Nephron (organoid): ENCODE measurements around the gene BIK.

Experiments used
- H3K27ac Mint-ChIP-seq, 3 experiments: 2 replicates each; pipeline ENCODE4 v1.8.0; 2020; ENCODE audit warnings: mixed read lengths in 3 of 3, mild to moderate bottlenecking in 2 of 3, moderate library complexity in 1 of 3
- H3K27me3 Mint-ChIP-seq: 2 replicates; pipeline ENCODE4 v1.8.0; 2021; ENCODE audit warnings: low read depth, mild to moderate bottlenecking, moderate library complexity, mixed read lengths
- H3K36me3 Mint-ChIP-seq: 2 replicates; pipeline ENCODE4 v1.8.0; 2020; ENCODE audit warnings: low read depth, mixed read lengths
- H3K4me1 Mint-ChIP-seq: 2 replicates; pipeline ENCODE4 v1.8.0; 2020; ENCODE audit warnings: mixed read lengths
- H3K4me3 Mint-ChIP-seq, 3 experiments: 2 replicates each; pipeline ENCODE4 v1.8.0; 2020; ENCODE audit warnings: mild to moderate bottlenecking in 3 of 3, mixed read lengths in 3 of 3, moderate library complexity in 2 of 3
- H3K9me3 Mint-ChIP-seq: 2 replicates; pipeline ENCODE4 v1.8.0; 2020; ENCODE audit warnings: mixed read lengths
- TF ChIP-seq, protein P1 (sequence below), 3 experiments: fragments of 200-600 bp; sonication (generic); IDR thresholded peaks; one replicate each; pipeline ENCODE4 v1.5.0; 2021; ENCODE audit warnings: antibody characterized with exemption in 3 of 3; ENCODE audit not compliant: unreplicated experiment in 3 of 3

Gene BIK

DNA sequence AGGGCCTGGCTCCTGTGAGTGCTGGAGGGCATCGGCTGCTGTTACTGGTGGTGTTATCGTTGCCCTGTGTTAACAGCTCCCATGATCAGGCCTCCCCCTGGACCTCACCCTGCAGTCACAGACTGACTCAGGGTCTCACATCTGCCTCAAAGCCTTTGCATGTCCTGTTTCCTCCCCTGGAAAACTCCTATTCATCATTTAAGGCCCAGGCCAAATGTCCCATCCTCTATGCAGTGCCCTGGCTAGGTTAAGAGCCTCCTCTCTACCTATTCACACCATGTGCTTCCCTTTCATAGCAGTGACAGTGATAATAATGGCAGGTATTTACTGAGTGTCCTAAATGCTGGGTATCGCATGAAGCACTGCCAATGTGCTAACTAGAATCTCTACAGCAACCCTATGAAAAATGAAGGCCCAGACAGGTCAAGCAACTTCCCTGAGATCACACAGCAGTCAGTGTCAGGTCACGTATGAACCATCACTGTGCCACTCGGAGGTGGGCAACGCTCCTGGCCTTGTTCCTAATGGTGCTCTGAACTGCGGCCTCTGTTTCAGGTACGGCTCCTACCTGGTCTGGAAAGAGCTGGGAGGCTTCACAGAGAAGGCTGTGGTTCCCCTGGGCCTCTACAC is 50.1 kb downstream of the BIK start:
- Mint-ChIP-seq H3K9me3 (no peaks in the 10 kb centered on the region), H3K27me3 (peaks cover 10% of the 10 kb centered on the region), H3K4me3 (no peak overlapping the region), H3K36me3 (no peaks in the 10 kb centered on the region), H3K4me1 (peaks cover 10% of the 10 kb centered on the region), H3K27ac (no peak overlapping the region)
- TF ChIP-seq, protein P1, sequence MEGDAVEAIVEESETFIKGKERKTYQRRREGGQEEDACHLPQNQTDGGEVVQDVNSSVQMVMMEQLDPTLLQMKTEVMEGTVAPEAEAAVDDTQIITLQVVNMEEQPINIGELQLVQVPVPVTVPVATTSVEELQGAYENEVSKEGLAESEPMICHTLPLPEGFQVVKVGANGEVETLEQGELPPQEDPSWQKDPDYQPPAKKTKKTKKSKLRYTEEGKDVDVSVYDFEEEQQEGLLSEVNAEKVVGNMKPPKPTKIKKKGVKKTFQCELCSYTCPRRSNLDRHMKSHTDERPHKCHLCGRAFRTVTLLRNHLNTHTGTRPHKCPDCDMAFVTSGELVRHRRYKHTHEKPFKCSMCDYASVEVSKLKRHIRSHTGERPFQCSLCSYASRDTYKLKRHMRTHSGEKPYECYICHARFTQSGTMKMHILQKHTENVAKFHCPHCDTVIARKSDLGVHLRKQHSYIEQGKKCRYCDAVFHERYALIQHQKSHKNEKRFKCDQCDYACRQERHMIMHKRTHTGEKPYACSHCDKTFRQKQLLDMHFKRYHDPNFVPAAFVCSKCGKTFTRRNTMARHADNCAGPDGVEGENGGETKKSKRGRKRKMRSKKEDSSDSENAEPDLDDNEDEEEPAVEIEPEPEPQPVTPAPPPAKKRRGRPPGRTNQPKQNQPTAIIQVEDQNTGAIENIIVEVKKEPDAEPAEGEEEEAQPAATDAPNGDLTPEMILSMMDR (IDR thresholded peaks at IDR 0.05; ENCODE audit: unreplicated experiment in 3 of 3) = no peak

DNA sequence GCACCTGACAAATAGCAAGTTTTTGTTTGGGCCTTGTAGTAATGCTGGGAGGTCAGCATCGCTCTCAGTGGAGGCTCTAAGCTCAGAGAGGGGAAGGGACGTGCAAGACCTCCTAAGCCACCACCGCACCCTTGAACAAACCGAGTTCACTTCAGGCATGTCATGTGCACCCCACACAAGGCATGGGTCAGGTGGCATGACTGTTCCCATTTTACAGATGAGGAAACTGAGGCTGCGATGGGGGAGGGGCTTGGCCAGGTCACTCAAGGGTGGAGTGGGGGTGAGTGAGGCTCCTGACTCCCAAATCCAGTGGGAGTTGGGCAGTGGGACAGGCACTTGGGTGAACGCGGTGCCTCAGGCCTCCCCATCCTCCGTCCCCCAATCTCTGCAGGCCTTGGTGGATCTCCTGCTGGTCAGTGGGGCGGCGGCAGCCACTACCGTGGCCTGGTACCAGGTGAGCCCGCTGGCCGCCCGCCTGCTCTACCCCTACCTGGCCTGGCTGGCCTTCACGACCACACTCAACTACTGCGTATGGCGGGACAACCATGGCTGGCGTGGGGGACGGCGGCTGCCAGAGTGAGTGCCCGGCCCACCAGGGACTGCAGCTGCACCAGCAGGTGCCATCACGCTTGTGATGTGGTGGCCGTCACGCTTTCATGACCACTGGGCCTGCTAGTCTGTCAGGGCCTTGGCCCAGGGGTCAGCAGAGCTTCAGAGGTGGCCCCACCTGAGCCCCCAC is 52.0 kb downstream of the BIK start:
- H3K9me3 Mint-ChIP-seq = no peaks in the 10 kb centered on the region
- no peak overlapping the region for H3K4me3 Mint-ChIP-seq
- no peaks in the 10 kb centered on the region for H3K36me3 Mint-ChIP-seq
- H3K27me3 Mint-ChIP-seq = peaks cover 10% of the 10 kb centered on the region
- peaks cover 10% of the 10 kb centered on the region for H3K4me1 Mint-ChIP-seq
- TF ChIP-seq, protein P1 (IDR thresholded peaks at IDR 0.05; ENCODE audit: unreplicated experiment in 3 of 3) = no peak
- no peak overlapping the region for H3K27ac Mint-ChIP-seq

DNA sequence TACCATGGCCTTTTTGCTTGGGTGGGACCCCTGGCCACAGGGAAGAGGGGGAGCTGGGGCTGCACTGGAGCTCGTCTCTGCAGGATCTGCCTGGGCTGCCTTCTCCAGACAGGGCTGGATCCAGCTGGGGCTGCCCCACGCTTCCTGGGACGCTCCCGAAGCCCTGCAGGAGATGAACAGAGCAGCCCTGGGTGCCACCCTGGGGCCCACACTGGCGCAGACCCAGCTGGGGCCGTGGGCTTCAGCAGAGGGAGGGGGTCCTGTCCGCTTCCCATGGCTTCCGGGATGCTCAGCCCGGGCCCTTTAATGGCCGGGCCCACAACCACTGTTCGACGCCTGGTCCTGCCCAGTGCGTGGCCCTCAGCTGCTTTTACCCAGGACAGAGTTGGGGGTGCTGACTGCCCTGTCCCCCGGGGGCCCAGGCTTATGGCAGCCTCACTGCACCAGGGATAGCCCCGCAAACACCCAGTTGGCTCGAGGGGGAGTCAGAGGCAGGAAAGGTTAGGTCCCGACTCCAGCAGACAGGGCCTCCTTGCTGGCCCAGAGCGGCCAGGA is 52.8 kb downstream of the BIK start:
- H3K27me3 Mint-ChIP-seq = peaks cover 10% of the 10 kb centered on the region
- H3K36me3 Mint-ChIP-seq = peaks cover 4% of the 10 kb centered on the region
- peaks cover 10% of the 10 kb centered on the region for H3K4me1 Mint-ChIP-seq
- H3K27ac Mint-ChIP-seq = no peak overlapping the region
- TF ChIP-seq, protein P1 (IDR thresholded peaks at IDR 0.05; ENCODE audit: unreplicated experiment in 3 of 3) = no peak
- H3K4me3 Mint-ChIP-seq = no peak overlapping the region
- H3K9me3 Mint-ChIP-seq = no peaks in the 10 kb centered on the region

DNA sequence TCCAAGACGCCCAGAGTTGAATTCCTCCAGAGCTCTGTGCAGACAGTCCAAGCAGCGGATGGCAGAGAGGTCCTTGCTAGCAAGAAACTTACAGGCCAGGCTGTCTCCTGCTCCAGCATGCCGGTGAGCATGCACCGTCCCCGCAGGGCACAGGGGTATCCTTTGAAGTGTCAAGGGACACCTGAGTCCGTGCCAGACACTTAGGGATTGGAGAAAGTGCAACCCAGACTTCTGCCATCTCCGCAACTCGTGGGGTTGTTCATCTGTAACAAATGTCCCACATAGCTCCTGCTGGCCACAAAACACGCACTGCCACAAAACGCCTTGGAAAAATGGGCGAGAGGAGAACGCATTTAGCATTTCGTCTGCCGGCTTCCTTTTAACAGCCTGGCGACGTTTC is 54.1 kb downstream of the BIK start:
- TF ChIP-seq, protein P1 (IDR thresholded peaks at IDR 0.05; ENCODE audit: unreplicated experiment in 3 of 3) = no peak
- Mint-ChIP-seq H3K9me3 (no peaks in the 10 kb centered on the region), H3K4me3 (no peak overlapping the region), H3K27me3 (peaks cover 10% of the 10 kb centered on the region), H3K4me1 (peaks cover 10% of the 10 kb centered on the region), H3K36me3 (peaks cover 4% of the 10 kb centered on the region), H3K27ac (peak overlapping the region in 1 of 3 experiments; percentile 21)

DNA sequence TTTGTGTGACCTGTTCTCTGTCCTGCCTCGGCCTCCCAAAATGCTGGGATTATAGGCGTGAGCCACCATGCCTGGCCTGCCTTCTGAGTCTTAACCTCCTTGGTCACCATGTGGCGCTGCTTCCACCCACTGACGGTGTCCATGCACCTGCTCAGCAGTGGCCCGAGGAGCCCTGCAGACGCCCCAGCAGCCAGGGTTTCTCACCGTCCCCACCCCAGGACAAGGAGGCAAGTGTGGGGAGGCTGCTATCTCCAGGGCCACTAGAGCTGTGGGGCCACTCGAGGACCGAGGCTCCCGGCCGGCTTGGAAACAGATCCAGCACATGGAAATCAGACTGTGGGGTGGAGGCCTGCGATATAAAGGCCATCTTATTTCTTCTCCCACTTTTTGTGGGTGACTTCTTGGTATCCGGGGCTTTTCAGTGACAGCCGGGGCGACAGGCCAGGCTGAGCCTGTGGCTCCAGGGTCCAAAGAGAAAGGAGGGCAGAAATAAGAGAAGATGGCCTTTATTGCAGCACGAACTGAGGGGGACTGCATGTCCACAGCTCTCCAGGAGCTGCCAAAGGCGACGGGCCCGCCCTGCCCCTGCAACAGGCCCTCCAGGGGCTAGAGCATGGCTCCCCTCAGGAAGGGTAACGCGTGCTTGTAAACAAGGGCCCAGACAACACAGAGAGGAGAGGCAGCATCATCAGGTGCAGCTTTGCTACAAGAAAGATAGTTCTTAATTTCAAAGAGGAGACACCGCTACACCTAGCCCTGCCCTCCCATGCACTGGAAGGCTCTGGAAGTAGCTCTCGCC is 55.8 kb downstream of the BIK start:
- peaks cover 8% of the 10 kb centered on the region for H3K36me3 Mint-ChIP-seq
- H3K4me1 Mint-ChIP-seq = peaks cover 10% of the 10 kb centered on the region
- no peaks in the 10 kb centered on the region for H3K9me3 Mint-ChIP-seq
- no peak overlapping the region for H3K4me3 Mint-ChIP-seq
- no peak overlapping the region for H3K27ac Mint-ChIP-seq
- TF ChIP-seq, protein P1 (IDR thresholded peaks at IDR 0.05; ENCODE audit: unreplicated experiment in 3 of 3) = no peak
- peaks cover 6% of the 10 kb centered on the region for H3K27me3 Mint-ChIP-seq
